Peyer's patch (tissue), 4 donors: ENCODE measurements around the gene SLC7A6.

ENCODE experiments used
- CTCF ChIP-seq, 6 experiments: fragments of 450-650 bp in 4 of 6; fragments of 200-600 bp in 2 of 6; sonication (generic) in 1 of 6; IDR thresholded peaks; one replicate each; pipeline ENCODE4 v1.5.1; 2017 to 2019; ENCODE audit warnings: antibody characterized with exemption in 6 of 6, mild to moderate bottlenecking in 3 of 6, moderate library complexity in 1 of 6
- POLR2A ChIP-seq, 2 donors: fragments of 450-650 bp; IDR thresholded peaks; one replicate each; pipeline ENCODE4 v1.5.1; 2017; ENCODE audit warnings: antibody characterized with exemption in 2 of 2, mild to moderate bottlenecking in 2 of 2, moderate library complexity in 2 of 2

- TF ChIP-seq CTCF (IDR thresholded peaks at IDR 0.05) (no peak), POLR2A (IDR thresholded peaks at IDR 0.05) (no peak)
Measured at GRCh38 chr16:68272507-68273209, 8.3 kb downstream of the SLC7A6 start.
